H1 (cell line): ENCODE results near the gene MUC4. TPM values are rescaled to one million over a fixed set of nuclear protein-coding genes. Genes with fewer than 3 reads are reported as not detected.

Source experiments
- CTCF ChIA-PET: fragments of 300-600 bp; sonication (Branson Sonifier 250); formaldehyde crosslinking; loops from one replicate; lab custom pipeline; 2021; ENCODE audit not compliant: partially characterized antibody; lab: Charles Lee
- POLR2A ChIA-PET: fragments of 300-600 bp; sonication (Branson Sonifier 250); formaldehyde crosslinking; loops from one replicate; lab custom pipeline; 2021; ENCODE audit warnings: inconsistent platforms; ENCODE audit not compliant: partially characterized antibody; lab: Charles Lee
- DNase-seq, 2 experiments: peaks; one replicate each; pipeline versions ENCODE4 v3.0.0 to v3.0.0-alpha.2; 2010 to 2022; ENCODE audit warnings: low spot score in 2 of 2, low read depth in 1 of 2, mixed read lengths in 1 of 2
- FAIRE-seq: peaks from 2 replicates; lab custom pipeline; 2011; peaks lifted over from hg19 to GRCh38; lab: Jason Lieb, UNC
- H2AFZ ChIP-seq: 2 replicates; pipeline ENCODE4 v1.8.1; 2012; ENCODE audit warnings: low read length, inconsistent platforms
- H2AK5ac ChIP-seq: 2 replicates; pipeline ENCODE4 v1.6.1; 2013; ENCODE audit warnings: low read depth, low read length
- H2BK120ac ChIP-seq: replicated peaks from 2 replicates; pipeline ENCODE3; 2013; ENCODE audit warnings: low read depth, low read length, inconsistent platforms
- H2BK12ac ChIP-seq: 2 replicates; pipeline ENCODE4 v1.6.1; 2013; ENCODE audit warnings: low read depth, low read length
- H2BK15ac ChIP-seq: 2 replicates; pipeline ENCODE4 v1.6.1; 2013; ENCODE audit warnings: low read length
- H2BK20ac ChIP-seq: 2 replicates; pipeline ENCODE4 v1.6.1; 2013; ENCODE audit warnings: low read length
- H2BK5ac ChIP-seq: 2 replicates; pipeline ENCODE4 v1.6.1; 2013; ENCODE audit warnings: low read depth, low read length
- H3K14ac ChIP-seq: 2 replicates; pipeline ENCODE4 v1.6.1; 2013; ENCODE audit warnings: inconsistent platforms; ENCODE audit not compliant: insufficient read length
- H3K18ac ChIP-seq: 2 replicates; pipeline ENCODE4 v1.6.1; 2013; ENCODE audit warnings: low read length; ENCODE audit errors: extremely low read depth
- H3K23ac ChIP-seq: 2 replicates; pipeline ENCODE4 v1.6.1; 2013; ENCODE audit warnings: inconsistent platforms; ENCODE audit not compliant: insufficient read length
- H3K23me2 ChIP-seq: 2 replicates; pipeline ENCODE4 v1.6.1; 2013; ENCODE audit warnings: low read depth, low read length
- H3K27ac ChIP-seq: 2 replicates; pipeline ENCODE4 v1.6.1; 2011; ENCODE audit warnings: low read depth, low read length, inconsistent platforms
- H3K27me3 ChIP-seq, 4 experiments: replicated peaks in 1 of 4; 1 replicate in 1 of 4; 2 replicates in 3 of 4; pipeline versions ENCODE4 v1.6.1 to v1.8.1; 2011 to 2013; ENCODE audit warnings: low read length in 3 of 4, mild to moderate bottlenecking in 3 of 4, inconsistent platforms in 2 of 4, mixed read lengths in 2 of 4, moderate library complexity in 1 of 4; ENCODE audit not compliant: control insufficient read depth in 3 of 4, insufficient read depth in 3 of 4; ENCODE audit errors: extremely low read depth in 1 of 4
- H3K36me3 ChIP-seq, 4 experiments: 2 replicates each; pipeline versions ENCODE4 v1.6.1 to v1.8.1; 2011 to 2013; ENCODE audit warnings: mild to moderate bottlenecking in 4 of 4, low read length in 3 of 4, moderate library complexity in 2 of 4, control low read depth in 1 of 4, inconsistent platforms in 1 of 4; ENCODE audit not compliant: insufficient read depth in 4 of 4, control insufficient read depth in 2 of 4
- H3K4ac ChIP-seq: replicated peaks from 2 replicates; pipeline ENCODE3; 2013; ENCODE audit warnings: low read length, low read depth, mixed read lengths, inconsistent platforms; ENCODE audit not compliant: insufficient read length
- H3K4me1 ChIP-seq, 4 experiments: replicated peaks in 1 of 4; 1 replicate in 1 of 4; 2 replicates in 3 of 4; pipeline versions ENCODE4 v1.6.1 to v1.8.1; 2011 to 2013; ENCODE audit warnings: low read length in 3 of 4, inconsistent platforms in 2 of 4, mixed read lengths in 1 of 4; ENCODE audit not compliant: insufficient read depth in 4 of 4, control insufficient read depth in 3 of 4
- H3K4me2 ChIP-seq, 2 experiments: 2 replicates each; pipeline versions ENCODE4 v1.6.1 to v1.8.1; 2011 to 2013; ENCODE audit warnings: low read depth in 2 of 2, low read length in 2 of 2, control low read depth in 1 of 2, inconsistent platforms in 1 of 2, mild to moderate bottlenecking in 1 of 2; ENCODE audit not compliant: insufficient read depth in 1 of 2
- H3K4me3 ChIP-seq, 4 experiments: fragments of 200-600, 300-600 bp in 1 of 4; sonication (generic), shearing (Covaris generic), sonication (Bioruptor Twin) in 1 of 4; 2 replicates each; pipeline versions ENCODE4 v1.5.1 to v1.8.1; 2011 to 2016; ENCODE audit warnings: low read length in 4 of 4, low read depth in 3 of 4, control low read depth in 2 of 4, inconsistent platforms in 2 of 4, mild to moderate bottlenecking in 2 of 4, mixed read lengths in 1 of 4, moderate library complexity in 1 of 4; ENCODE audit not compliant: insufficient read depth in 2 of 4; ENCODE audit errors: extremely low read depth in 1 of 4
- H3K56ac ChIP-seq: replicated peaks from 2 replicates; pipeline ENCODE3; 2013; ENCODE audit warnings: low read depth, mild to moderate bottlenecking, mixed read lengths, low read length, inconsistent platforms; ENCODE audit not compliant: insufficient read length
- H3K79me1 ChIP-seq: 2 replicates; pipeline ENCODE4 v1.6.1; 2013; ENCODE audit warnings: low read depth, low read length, control low read depth
- H3K79me2 ChIP-seq, 2 experiments: 2 replicates each; pipeline versions ENCODE4 v1.6.1 to v1.8.1; 2012 to 2013; ENCODE audit warnings: low read length in 2 of 2, mild to moderate bottlenecking in 2 of 2, inconsistent platforms in 1 of 2; ENCODE audit not compliant: insufficient read depth in 2 of 2, control insufficient read depth in 1 of 2
- H3K9ac ChIP-seq, 4 experiments: replicated peaks in 1 of 4; 1 replicate in 1 of 4; 2 replicates in 3 of 4; pipeline versions ENCODE4 v1.6.1 to v1.8.1; 2011 to 2013; ENCODE audit warnings: low read depth in 3 of 4, low read length in 3 of 4, control low read depth in 2 of 4, mild to moderate bottlenecking in 2 of 4, moderate library complexity in 2 of 4, inconsistent platforms in 1 of 4; ENCODE audit errors: extremely low read depth in 1 of 4
- H3K9me3 ChIP-seq, 2 experiments: 2 replicates each; pipeline versions ENCODE4 v1.6.1 to v1.8.1; 2012 to 2013; ENCODE audit warnings: mild to moderate bottlenecking in 2 of 2, moderate library complexity in 2 of 2, control low read depth in 1 of 2, inconsistent platforms in 1 of 2, low read depth in 1 of 2, low read length in 1 of 2, mixed read lengths in 1 of 2; ENCODE audit not compliant: insufficient read depth in 2 of 2
- H4K20me1 ChIP-seq, 2 experiments: replicated peaks in 1 of 2; 2 replicates each; pipeline versions ENCODE3 to v1.8.1; 2011 to 2013; ENCODE audit warnings: inconsistent platforms in 2 of 2, low read length in 2 of 2, mild to moderate bottlenecking in 1 of 2; ENCODE audit not compliant: insufficient read depth in 2 of 2, control insufficient read depth in 1 of 2
- H4K5ac ChIP-seq: 2 replicates; pipeline ENCODE4 v1.6.1; 2013; ENCODE audit warnings: low read length, low read depth, mixed read lengths, inconsistent platforms; ENCODE audit not compliant: insufficient read length
- H4K8ac ChIP-seq: 2 replicates; pipeline ENCODE4 v1.8.0; 2013; ENCODE audit warnings: mild to moderate bottlenecking, moderate library complexity, low read length, inconsistent platforms; ENCODE audit not compliant: insufficient read depth; ENCODE audit errors: extremely low read depth
- H4K91ac ChIP-seq: replicated peaks from 2 replicates; pipeline ENCODE3; 2013; ENCODE audit warnings: low read length, mixed read lengths, inconsistent platforms; ENCODE audit not compliant: insufficient read length
- BACH1 ChIP-seq: IDR thresholded peaks from 2 replicates; pipeline ENCODE4 v1.6.1; 2012; ENCODE audit warnings: low read length, improper control_type of control experiment
- EGR1 ChIP-seq: IDR thresholded peaks from 2 replicates; pipeline ENCODE4 v1.6.1; 2011; ENCODE audit warnings: low read depth, low read length, borderline replicate concordance
- SP2 ChIP-seq: IDR thresholded peaks from 2 replicates; pipeline ENCODE4 v1.6.1; 2012; ENCODE audit warnings: mild to moderate bottlenecking, low read length, inconsistent platforms
- WGBS, 2 experiments: shearing (Covaris generic) in 1 of 2; methylation state at CpG; one replicate each; pipeline versions ENCODE4 v1.1.6 to v1.1.7; 2013 to 2015; ENCODE audit warnings: low lambda C conversion rate in 2 of 2, mixed read lengths in 2 of 2, inconsistent platforms in 1 of 2, low coverage in 1 of 2, missing lambda C conversion rate in 1 of 2; ENCODE audit not compliant: insufficient replicate concordance in 2 of 2, insufficient coverage in 1 of 2, insufficient read length in 1 of 2; ENCODE audit errors: extremely low coverage in 1 of 2, missing lambda C conversion rate in 1 of 2; 5-methylcytosine and 5-hydroxymethylcytosine counted together
- polyA plus RNA-seq, 7 experiments: library from polyadenylated mRNA; depleted of rRNA in 3 of 7; stranded (reverse) in 5 of 7; unstranded in 2 of 7; fragments of >200 nt in 5 of 7; fragments of 200-250 nt in 2 of 7; gene quantifications; 1 replicate in 5 of 7; 2 replicates in 1 of 7; 4 replicates in 1 of 7; pipeline versions ENCODE4 v1.2.1 to v1.2.3, GENCODE V29; 2011 to 2013; ENCODE audit warnings: missing spikeins in 2 of 7, mixed read lengths in 2 of 7
- total RNA-seq: library from RNA; stranded (reverse); fragmentation: NEBNext Ultra II Directional; extraction: Animal tissue kit (Norgen Biotek cat#: 25700); gene quantifications from 2 replicates; pipeline ENCODE4 v1.2.1, GENCODE V29; 2021

Gene MUC4
- total and polyA plus RNA-seq, 2 of the 8 experiments (the other 6 are each of a cell fraction or from before 2014, with no cell fraction given): 0.89 to 2.0 TPM

DNA sequence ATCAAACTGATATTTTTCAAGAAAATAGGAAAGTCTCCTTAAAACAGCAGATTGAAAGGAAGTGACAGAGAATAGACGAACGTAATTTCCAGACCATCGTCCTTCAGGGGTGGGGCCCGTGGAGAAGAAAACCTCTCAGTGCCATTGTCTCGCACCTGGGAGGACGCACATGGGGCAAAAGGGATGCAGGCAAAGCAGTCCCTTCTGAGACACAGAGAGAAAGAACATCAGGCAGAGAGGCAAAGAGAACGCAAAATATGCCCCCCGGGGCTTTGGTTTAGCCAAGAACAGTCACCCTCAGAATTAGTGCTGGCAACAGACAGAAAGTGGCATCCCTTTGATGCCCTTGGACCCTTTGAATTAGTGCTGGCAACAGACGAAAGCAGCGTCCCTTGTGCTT lies 53.9 kb downstream of the MUC4 start:
- Histone ChIP-seq H3K14ac (no peak overlapping the region), H3K23ac (no peak overlapping the region), H2BK20ac (no peak overlapping the region), H3K36me3 (no peaks in the 10 kb centered on the region), H3K23me2 (no peaks in the 10 kb centered on the region), H2AFZ (no peak overlapping the region), H3K4me3 (no peak overlapping the region), H4K20me1 (no peaks in the 10 kb centered on the region), H3K9me3 (no peaks in the 10 kb centered on the region), H3K56ac (no peak overlapping the region), H3K79me2 (no peaks in the 10 kb centered on the region), H3K79me1 (no peaks in the 10 kb centered on the region), H3K27ac (no peak overlapping the region), H3K27me3 (no peaks in the 10 kb centered on the region; a peak in 1 of 7 replicates), H3K9ac (no peak overlapping the region), H3K4me2 (no peak overlapping the region), H2BK5ac (no peak overlapping the region), H3K4me1 (peaks cover 0 to 10% (median 5%) of the 10 kb centered on the region in 4 experiments; a peak in 3 of 7 replicates), H2BK120ac (no peak overlapping the region), H4K5ac (no peak overlapping the region), H4K91ac (no peak overlapping the region), H3K4ac (no peak overlapping the region), H4K8ac (no peak overlapping the region), H3K18ac (no peak overlapping the region), H2AK5ac (no peak overlapping the region), H2BK15ac (no peak overlapping the region), H2BK12ac (no peak overlapping the region)
- ChIA-PET CTCF (interaction anchor here (1.0 kb wide), 1 partner anchor 136 kb away, joined by 3 read pairs; no protein-coding TSS in a partner anchor), POLR2A (no interaction called here)
- TF ChIP-seq SP2 (no peak), BACH1 (no peak), EGR1 (no peak)
- DNase-seq (peak in 1 of 2 experiments; percentile 35), FAIRE-seq (no peak)
- 84% methylated on average over 10 of the region's 10 CpGs; no CpG with 5 or more reads in 1 of the 2 experiments for WGBS, 2 experiments
